Measurements from ENCODE around the gene HMCES.

DNA sequence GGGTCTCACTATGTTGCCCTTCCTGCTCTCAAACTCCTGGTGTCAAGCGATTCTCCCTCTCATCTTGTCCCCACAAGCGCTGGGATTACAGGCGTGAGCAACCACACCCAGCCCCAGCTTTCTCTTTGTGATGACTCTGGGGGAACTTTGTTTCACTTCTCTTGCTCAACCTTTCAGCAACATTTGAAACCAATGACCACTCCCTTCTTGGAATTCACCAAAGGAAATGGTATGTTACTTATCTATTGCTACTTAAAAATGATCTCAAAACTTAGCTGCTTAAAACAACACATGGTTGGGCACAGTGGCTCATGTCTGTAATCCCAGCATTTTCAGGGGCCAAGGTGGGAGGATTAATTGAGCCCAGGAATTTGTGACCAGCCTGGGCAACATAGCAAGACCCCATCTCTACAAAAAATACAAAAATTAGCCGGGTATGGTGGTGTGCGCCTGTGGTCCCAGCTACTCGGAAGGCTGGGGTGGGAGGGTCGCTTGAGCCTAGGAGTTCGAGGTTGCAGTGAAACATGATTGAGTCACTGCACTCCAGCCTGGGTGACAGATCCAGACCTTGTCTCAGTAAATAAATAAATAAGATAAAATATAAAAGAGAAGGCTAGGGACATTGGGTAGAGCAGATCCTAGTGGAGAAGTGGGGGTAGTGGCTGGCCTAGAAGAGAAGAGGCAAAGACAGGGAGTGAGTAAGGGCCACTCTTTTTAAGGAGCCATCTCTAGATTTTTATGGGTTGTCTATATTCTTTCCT lies 39.5 kb upstream of the HMCES start:
- TF ChIP-seq TAF1 (IDR thresholded peaks at IDR 0.05; ENCODE audit: low read depth) (no peak), EGR1 (IDR thresholded peaks at IDR 0.05) (no peak), CEBPB (IDR thresholded peaks at IDR 0.05) (no peak), YY1 (IDR thresholded peaks at IDR 0.05; ENCODE audit: low read depth) (no peak), NFIC (IDR thresholded peaks at IDR 0.05) (no peak), CREB1 (IDR thresholded peaks at IDR 0.05; ENCODE audit: low read depth) (no peak), EP300 (IDR thresholded peaks at IDR 0.05; ENCODE audit: borderline replicate concordance) (no peak), ZBTB7A (IDR thresholded peaks at IDR 0.05; ENCODE audit: low read depth) (no peak)
- TF ChIP-seq, protein P1, sequence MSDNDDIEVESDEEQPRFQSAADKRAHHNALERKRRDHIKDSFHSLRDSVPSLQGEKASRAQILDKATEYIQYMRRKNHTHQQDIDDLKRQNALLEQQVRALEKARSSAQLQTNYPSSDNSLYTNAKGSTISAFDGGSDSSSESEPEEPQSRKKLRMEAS (IDR thresholded peaks at IDR 0.05) = no peak
- TF ChIP-seq, protein P2, sequence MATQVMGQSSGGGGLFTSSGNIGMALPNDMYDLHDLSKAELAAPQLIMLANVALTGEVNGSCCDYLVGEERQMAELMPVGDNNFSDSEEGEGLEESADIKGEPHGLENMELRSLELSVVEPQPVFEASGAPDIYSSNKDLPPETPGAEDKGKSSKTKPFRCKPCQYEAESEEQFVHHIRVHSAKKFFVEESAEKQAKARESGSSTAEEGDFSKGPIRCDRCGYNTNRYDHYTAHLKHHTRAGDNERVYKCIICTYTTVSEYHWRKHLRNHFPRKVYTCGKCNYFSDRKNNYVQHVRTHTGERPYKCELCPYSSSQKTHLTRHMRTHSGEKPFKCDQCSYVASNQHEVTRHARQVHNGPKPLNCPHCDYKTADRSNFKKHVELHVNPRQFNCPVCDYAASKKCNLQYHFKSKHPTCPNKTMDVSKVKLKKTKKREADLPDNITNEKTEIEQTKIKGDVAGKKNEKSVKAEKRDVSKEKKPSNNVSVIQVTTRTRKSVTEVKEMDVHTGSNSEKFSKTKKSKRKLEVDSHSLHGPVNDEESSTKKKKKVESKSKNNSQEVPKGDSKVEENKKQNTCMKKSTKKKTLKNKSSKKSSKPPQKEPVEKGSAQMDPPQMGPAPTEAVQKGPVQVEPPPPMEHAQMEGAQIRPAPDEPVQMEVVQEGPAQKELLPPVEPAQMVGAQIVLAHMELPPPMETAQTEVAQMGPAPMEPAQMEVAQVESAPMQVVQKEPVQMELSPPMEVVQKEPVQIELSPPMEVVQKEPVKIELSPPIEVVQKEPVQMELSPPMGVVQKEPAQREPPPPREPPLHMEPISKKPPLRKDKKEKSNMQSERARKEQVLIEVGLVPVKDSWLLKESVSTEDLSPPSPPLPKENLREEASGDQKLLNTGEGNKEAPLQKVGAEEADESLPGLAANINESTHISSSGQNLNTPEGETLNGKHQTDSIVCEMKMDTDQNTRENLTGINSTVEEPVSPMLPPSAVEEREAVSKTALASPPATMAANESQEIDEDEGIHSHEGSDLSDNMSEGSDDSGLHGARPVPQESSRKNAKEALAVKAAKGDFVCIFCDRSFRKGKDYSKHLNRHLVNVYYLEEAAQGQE (IDR thresholded peaks at IDR 0.05; ENCODE audit: low read depth) = no peak
- TF ChIP-seq, protein P3, sequence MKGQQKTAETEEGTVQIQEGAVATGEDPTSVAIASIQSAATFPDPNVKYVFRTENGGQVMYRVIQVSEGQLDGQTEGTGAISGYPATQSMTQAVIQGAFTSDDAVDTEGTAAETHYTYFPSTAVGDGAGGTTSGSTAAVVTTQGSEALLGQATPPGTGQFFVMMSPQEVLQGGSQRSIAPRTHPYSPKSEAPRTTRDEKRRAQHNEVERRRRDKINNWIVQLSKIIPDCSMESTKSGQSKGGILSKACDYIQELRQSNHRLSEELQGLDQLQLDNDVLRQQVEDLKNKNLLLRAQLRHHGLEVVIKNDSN (IDR thresholded peaks at IDR 0.05) = no peak

Data from Ishikawa (cell line).